Smooth muscle cell of the brain vasculature (primary cell): ENCODE data around the gene MORC3.

Source experiments
- DNase-seq: peaks from one replicate; pipeline ENCODE4 v3.0.0-alpha.2; 2012; ENCODE audit warnings: low read depth, low spot score

The MORC3 gene

DNA sequence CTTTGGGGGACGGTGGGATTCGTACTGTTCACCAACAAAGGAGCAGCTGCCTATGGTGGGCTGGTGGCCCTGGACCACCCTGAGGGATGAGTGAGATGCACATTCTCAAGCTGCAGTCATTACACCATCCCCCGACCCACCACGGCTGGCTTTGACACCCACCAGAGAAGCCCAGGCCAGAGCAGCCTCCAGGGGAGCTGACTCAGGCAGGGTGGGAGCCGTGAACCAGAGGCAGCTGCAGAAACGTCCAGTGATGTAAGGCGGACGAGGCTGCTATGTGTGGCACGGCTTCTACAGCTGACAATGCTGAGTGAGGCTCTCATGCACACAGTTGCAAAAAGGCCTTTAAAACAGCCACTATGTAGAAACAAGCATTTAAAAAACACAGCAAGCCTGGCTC lies 105.3 kb downstream of the MORC3 start:
- no peak for DNase-seq
